Gastrocnemius medialis (tissue), 4 donors: ENCODE data around the gene PLXDC2. TPM values are rescaled to one million over a fixed set of nuclear protein-coding genes. Genes with fewer than 3 reads are reported as not detected.

Experiments used
- ATAC-seq, 2 donors: fragments of 150-250 bp; one replicate each; pipeline ENCODE4 v1.9.1; 2016
- DNase-seq, 2 donors: peaks; one replicate each; pipeline ENCODE4 v3.0.0-alpha.2; 2019
- H3K27ac ChIP-seq, 4 donors: fragments of 200-600 bp; sonication (generic); 1 replicate in 1 of 4; 2 replicates in 3 of 4; pipeline ENCODE4 v1.5.1; 2016 to 2018; ENCODE audit warnings: mild to moderate bottlenecking in 2 of 4, moderate library complexity in 1 of 4
- H3K27me3 ChIP-seq, 3 donors: fragments of 200-600 bp; sonication (generic) in 2 of 3; 1 replicate in 1 of 3; 2 replicates in 2 of 3; pipeline versions ENCODE4 v1.5.1 to v1.6.0; 2016 to 2019; ENCODE audit warnings: mild to moderate bottlenecking in 1 of 3, moderate library complexity in 1 of 3
- H3K36me3 ChIP-seq, 2 donors: fragments of 200-600 bp; sonication (generic) in 1 of 2; one replicate each; pipeline ENCODE4 v1.5.1; 2017 to 2018
- H3K4me1 ChIP-seq, 2 donors: fragments of 200-600 bp; sonication (generic) in 1 of 2; one replicate each; pipeline ENCODE4 v1.5.1; 2016 to 2017; ENCODE audit warnings: mild to moderate bottlenecking in 2 of 2
- H3K4me3 ChIP-seq, 4 donors: fragments of 200-600 bp; sonication (generic) in 3 of 4; 1 replicate in 1 of 4; 2 replicates in 3 of 4; pipeline ENCODE4 v1.5.1; 2016 to 2019; ENCODE audit warnings: mild to moderate bottlenecking in 2 of 4
- H3K9me3 ChIP-seq, 3 donors: fragments of 200-600 bp; sonication (generic) in 2 of 3; 1 replicate in 1 of 3; 2 replicates in 2 of 3; pipeline ENCODE4 v1.5.1; 2016 to 2019
- POLR2A ChIP-seq, 2 donors: fragments of 450-650 bp; IDR thresholded peaks; one replicate each; pipeline ENCODE4 v1.6.1; 2017; ENCODE audit warnings: antibody characterized with exemption in 2 of 2, mild to moderate bottlenecking in 2 of 2, moderate library complexity in 2 of 2
- in situ Hi-C, 4 donors: fragments of 200-750 bp; cut with MboI; loops; one replicate each; pipeline versions ENCODE4 v1.15.0 to v1.8.0; 2017; ENCODE audit warnings: low sequenced_read_pairs in 4 of 4
- intact Hi-C: fragments of 100-400 bp; cut with DNase I; formaldehyde crosslinking; loops from one replicate; pipeline ENCODE4 v1.15.1; 2023; ENCODE audit warnings: low total_unique reads
- total RNA-seq, 4 donors: library from RNA; depleted of rRNA; stranded (reverse); fragments of >200 nt; gene quantifications; one replicate each; pipeline versions ENCODE4 v1.1.0 to v1.2.3, GENCODE V29; 2016
- TF ChIP-seq, protein P1 (sequence below), 5 experiments: fragments of 450-650 bp in 3 of 5; fragments of 200-600 bp in 2 of 5; sonication (generic) in 2 of 5; IDR thresholded peaks in 4 of 5; conservative IDR thresholded peaks in 1 of 5; 1 replicate in 4 of 5; 2 replicates in 1 of 5; pipeline ENCODE4 v1.5.1; 2016 to 2019; ENCODE audit warnings: antibody characterized with exemption in 5 of 5, mild to moderate bottlenecking in 3 of 5, moderate library complexity in 3 of 5

Gene PLXDC2
- total RNA-seq, 4 donors from 2014 or later: 13.9 to 19.6 (median 15.0) TPM

DNA sequence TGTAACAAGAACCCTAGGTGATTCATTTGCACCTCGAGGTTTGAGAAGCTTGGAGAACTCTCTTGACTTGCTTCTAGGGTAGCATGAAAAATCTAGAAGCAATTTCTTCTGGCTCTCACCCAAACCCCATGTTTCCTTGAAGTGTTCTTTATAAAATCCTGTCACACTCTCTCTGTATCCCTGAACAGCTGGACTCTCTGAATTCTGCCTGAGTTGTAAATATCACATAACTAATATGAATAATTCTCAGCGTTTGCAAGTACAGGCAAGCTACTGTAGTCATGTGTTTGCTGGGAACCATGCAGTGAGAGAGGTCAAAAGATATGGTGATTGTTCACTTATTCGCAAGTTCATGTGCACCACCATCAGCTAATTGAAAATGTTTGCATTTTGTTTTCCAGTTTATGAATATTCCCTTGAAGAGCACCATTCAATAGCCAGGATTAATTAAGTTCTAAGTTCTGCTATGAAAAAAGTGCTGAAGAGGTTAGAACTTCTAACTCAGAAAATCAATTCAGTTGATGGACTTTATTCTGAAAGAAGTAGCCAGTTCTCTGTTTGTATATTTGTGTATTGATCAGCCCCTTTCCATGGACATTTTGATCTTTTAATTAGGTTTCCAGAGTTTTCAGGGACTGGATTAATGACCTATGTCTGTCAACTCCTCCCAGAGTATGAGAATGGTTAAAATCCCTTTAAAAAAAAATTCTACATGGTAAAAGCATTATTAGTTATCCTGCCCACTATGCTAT is 243.0 kb downstream of the PLXDC2 start:
- in situ Hi-C loops: no loop called here
- intact Hi-C loops: no loop called here

GRCh38 chr10:20065814-20066213 is 249.6 kb downstream of the PLXDC2 start:
- H3K36me3 ChIP-seq: no peaks in the 10 kb centered on the region
- H3K27me3 ChIP-seq: no peaks in the 10 kb centered on the region
- TF ChIP-seq, protein P1, sequence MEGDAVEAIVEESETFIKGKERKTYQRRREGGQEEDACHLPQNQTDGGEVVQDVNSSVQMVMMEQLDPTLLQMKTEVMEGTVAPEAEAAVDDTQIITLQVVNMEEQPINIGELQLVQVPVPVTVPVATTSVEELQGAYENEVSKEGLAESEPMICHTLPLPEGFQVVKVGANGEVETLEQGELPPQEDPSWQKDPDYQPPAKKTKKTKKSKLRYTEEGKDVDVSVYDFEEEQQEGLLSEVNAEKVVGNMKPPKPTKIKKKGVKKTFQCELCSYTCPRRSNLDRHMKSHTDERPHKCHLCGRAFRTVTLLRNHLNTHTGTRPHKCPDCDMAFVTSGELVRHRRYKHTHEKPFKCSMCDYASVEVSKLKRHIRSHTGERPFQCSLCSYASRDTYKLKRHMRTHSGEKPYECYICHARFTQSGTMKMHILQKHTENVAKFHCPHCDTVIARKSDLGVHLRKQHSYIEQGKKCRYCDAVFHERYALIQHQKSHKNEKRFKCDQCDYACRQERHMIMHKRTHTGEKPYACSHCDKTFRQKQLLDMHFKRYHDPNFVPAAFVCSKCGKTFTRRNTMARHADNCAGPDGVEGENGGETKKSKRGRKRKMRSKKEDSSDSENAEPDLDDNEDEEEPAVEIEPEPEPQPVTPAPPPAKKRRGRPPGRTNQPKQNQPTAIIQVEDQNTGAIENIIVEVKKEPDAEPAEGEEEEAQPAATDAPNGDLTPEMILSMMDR (IDR thresholded peaks at IDR 0.05 in 4 of 5, conservative IDR thresholded peaks at IDR 0.05 in 1 of 5): no peak
- no peak for TF ChIP-seq POLR2A (IDR thresholded peaks at IDR 0.05)
- DNase-seq: no peak
- no peak overlapping the region for H3K4me3 ChIP-seq
- no peaks in the 10 kb centered on the region for H3K9me3 ChIP-seq
- H3K4me1 ChIP-seq: no peaks in the 10 kb centered on the region
- in situ Hi-C loops: no loop called here
- intact Hi-C loops: no loop called here
- H3K27ac ChIP-seq: no peak overlapping the region
- ATAC-seq: no peak

More for the DNA sequence above, 243.0 kb downstream of the PLXDC2 start:
- no peaks in the 10 kb centered on the region for H3K27me3 ChIP-seq
- no peak overlapping the region for H3K27ac ChIP-seq
- no peak for DNase-seq
- H3K9me3 ChIP-seq: no peaks in the 10 kb centered on the region
- H3K4me1 ChIP-seq: no peaks in the 10 kb centered on the region
- TF ChIP-seq, protein P1 (IDR thresholded peaks at IDR 0.05 in 4 of 5, conservative IDR thresholded peaks at IDR 0.05 in 1 of 5): no peak
- TF ChIP-seq POLR2A (IDR thresholded peaks at IDR 0.05): no peak
- ATAC-seq: no peak
- H3K36me3 ChIP-seq: no peaks in the 10 kb centered on the region
- H3K4me3 ChIP-seq: no peak overlapping the region

DNA sequence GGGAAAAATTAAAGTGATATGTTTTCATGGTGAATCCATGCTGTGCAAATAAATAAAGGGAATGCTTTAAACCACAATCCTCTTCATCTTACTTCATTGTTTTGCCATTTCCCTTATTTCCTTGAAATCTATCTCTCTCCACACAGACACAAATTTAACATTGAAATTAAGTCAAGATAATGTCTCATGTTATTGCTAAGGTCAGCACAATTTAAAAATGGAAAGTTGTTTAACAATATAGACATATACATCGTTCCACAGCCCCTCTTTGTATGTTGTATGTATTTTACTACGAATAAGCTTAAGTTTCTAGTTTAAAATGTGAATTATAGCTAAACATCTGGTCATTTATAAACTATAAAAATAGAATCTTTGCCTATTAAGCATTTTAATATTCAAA is 256.9 kb downstream of the PLXDC2 start:
- no peak for DNase-seq
- no peaks in the 10 kb centered on the region for H3K27me3 ChIP-seq
- TF ChIP-seq, protein P1 (IDR thresholded peaks at IDR 0.05 in 4 of 5, conservative IDR thresholded peaks at IDR 0.05 in 1 of 5): no peak
- no peak for TF ChIP-seq POLR2A (IDR thresholded peaks at IDR 0.05)
- no peaks in the 10 kb centered on the region for H3K4me1 ChIP-seq
- in situ Hi-C loops (no loop called here), intact Hi-C loops (no loop called here)
- H3K4me3 ChIP-seq: no peak overlapping the region
- no peak overlapping the region for H3K27ac ChIP-seq
- ATAC-seq: no peak
- no peaks in the 10 kb centered on the region for H3K36me3 ChIP-seq
- no peaks in the 10 kb centered on the region for H3K9me3 ChIP-seq

GRCh38 chr10:20075713-20076112 is 259.5 kb downstream of the PLXDC2 start:
- intact Hi-C loops: no loop called here

More at GRCh38 chr10:20075713-20076112, 259.5 kb downstream of the PLXDC2 start:
- TF ChIP-seq POLR2A (IDR thresholded peaks at IDR 0.05): no peak
- TF ChIP-seq, protein P1 (IDR thresholded peaks at IDR 0.05 in 4 of 5, conservative IDR thresholded peaks at IDR 0.05 in 1 of 5): no peak
- Histone ChIP-seq H3K36me3 (no peaks in the 10 kb centered on the region), H3K4me1 (no peaks in the 10 kb centered on the region), H3K9me3 (no peaks in the 10 kb centered on the region), H3K27ac (no peak overlapping the region), H3K27me3 (no peaks in the 10 kb centered on the region), H3K4me3 (no peak overlapping the region)
- in situ Hi-C loops: no loop called here
- DNase-seq: no peak
- no peak for ATAC-seq
